ENCODE results near the gene STEAP1B. TPM values are rescaled to one million over a fixed set of nuclear protein-coding genes. Genes with fewer than 3 reads are reported as not detected.

The STEAP1B gene
- total RNA-seq, 1 experiment from 2014 or later: 3.2 TPM

GRCh38 chr7:22457471-22457870, 42.5 kb downstream of the STEAP1B start:
- no peak overlapping the region for H3K4me3 Mint-ChIP-seq
- Histone ChIP-seq H3K14ac (ENCODE audit: insufficient read depth, low read length) (no peak overlapping the region), H3K4me1 (ENCODE audit: insufficient read depth, low read length) (no peaks in the 10 kb centered on the region), H3K4ac (ENCODE audit: low read depth, low read length) (no peak overlapping the region), H3K79me1 (ENCODE audit: insufficient read depth, low read depth, low read length, poor library complexity, severe bottlenecking) (no peaks in the 10 kb centered on the region), H3K79me2 (ENCODE audit: insufficient read depth, low read length) (no peaks in the 10 kb centered on the region), H3K27me3 (ENCODE audit: insufficient read depth, low read length) (no peaks in the 10 kb centered on the region), H3K23ac (ENCODE audit: insufficient read length, low read depth, low read length) (no peak overlapping the region), H2BK20ac (ENCODE audit: low read depth, low read length, poor library complexity, severe bottlenecking) (no peak overlapping the region), H3K18ac (ENCODE audit: insufficient read length, low read depth, low read length) (no peak overlapping the region), H2BK15ac (ENCODE audit: low read depth, low read length) (no peak overlapping the region), H4K20me1 (ENCODE audit: control insufficient read depth, insufficient read depth, insufficient read length) (no peaks in the 10 kb centered on the region), H2BK120ac (ENCODE audit: low read depth, low read length, poor library complexity, severe bottlenecking) (no peak overlapping the region), H2BK12ac (ENCODE audit: insufficient read length, low read depth, low read length) (no peak overlapping the region), H3T11ph (ENCODE audit: low read length) (no peak overlapping the region), H2AFZ (ENCODE audit: low read length) (no peak overlapping the region), H3K9ac (ENCODE audit: extremely low read depth, insufficient read length, low read length) (no peak overlapping the region), H3K9me3 (ENCODE audit: control insufficient read depth, low read depth, low read length) (no peaks in the 10 kb centered on the region), H4K8ac (replicated peaks; ENCODE audit: insufficient read length, low read depth, low read length) (no peak overlapping the region), H2AK5ac (ENCODE audit: insufficient read length, low read length) (no peak overlapping the region), H2BK5ac (ENCODE audit: insufficient read length, low read length) (no peak overlapping the region), H3K4me2 (ENCODE audit: insufficient read depth, insufficient read length, low read length) (no peak overlapping the region), H4K91ac (ENCODE audit: insufficient read length, low read depth, low read length) (no peak overlapping the region), H3K23me2 (ENCODE audit: insufficient read length, low read depth, low read length, poor library complexity, severe bottlenecking) (no peaks in the 10 kb centered on the region), H3K27ac (ENCODE audit: insufficient read length, low read depth, low read length) (no peak overlapping the region), H4K5ac (ENCODE audit: insufficient read length, low read depth, low read length) (no peak overlapping the region), H3K56ac (ENCODE audit: insufficient read length, low read depth, low read length) (no peak overlapping the region)
- no peaks in the 10 kb centered on the region for H3K9me3 Mint-ChIP-seq
- WGBS (ENCODE audit: extremely low coverage, insufficient read length, low lambda C conversion rate): no CpG with 5 or more reads among the region's 1 CpG
- no peaks in the 10 kb centered on the region for H3K36me3 Mint-ChIP-seq (ENCODE audit: insufficient read depth in 1 of 3, low read depth in 3 of 3)
- DNase-seq: no peak
- TF ChIP-seq, protein P1, sequence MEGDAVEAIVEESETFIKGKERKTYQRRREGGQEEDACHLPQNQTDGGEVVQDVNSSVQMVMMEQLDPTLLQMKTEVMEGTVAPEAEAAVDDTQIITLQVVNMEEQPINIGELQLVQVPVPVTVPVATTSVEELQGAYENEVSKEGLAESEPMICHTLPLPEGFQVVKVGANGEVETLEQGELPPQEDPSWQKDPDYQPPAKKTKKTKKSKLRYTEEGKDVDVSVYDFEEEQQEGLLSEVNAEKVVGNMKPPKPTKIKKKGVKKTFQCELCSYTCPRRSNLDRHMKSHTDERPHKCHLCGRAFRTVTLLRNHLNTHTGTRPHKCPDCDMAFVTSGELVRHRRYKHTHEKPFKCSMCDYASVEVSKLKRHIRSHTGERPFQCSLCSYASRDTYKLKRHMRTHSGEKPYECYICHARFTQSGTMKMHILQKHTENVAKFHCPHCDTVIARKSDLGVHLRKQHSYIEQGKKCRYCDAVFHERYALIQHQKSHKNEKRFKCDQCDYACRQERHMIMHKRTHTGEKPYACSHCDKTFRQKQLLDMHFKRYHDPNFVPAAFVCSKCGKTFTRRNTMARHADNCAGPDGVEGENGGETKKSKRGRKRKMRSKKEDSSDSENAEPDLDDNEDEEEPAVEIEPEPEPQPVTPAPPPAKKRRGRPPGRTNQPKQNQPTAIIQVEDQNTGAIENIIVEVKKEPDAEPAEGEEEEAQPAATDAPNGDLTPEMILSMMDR (conservative IDR thresholded peaks at IDR 0.05): no peak
- H3K27me3 Mint-ChIP-seq (ENCODE audit: low read depth): peaks cover 5% of the 10 kb centered on the region
- H3K4me1 Mint-ChIP-seq: peaks cover 7 to 13% of the 10 kb centered on the region in 2 experiments
- no peak overlapping the region for H3K27ac Mint-ChIP-seq
